Mononuclear cell (primary cell): ENCODE measurements around the gene TCERG1L. TPM values are rescaled to one million over a fixed set of nuclear protein-coding genes. Genes with fewer than 3 reads are reported as not detected.
"Not testable (repeated sequence)": the region's sequence is repeated elsewhere in the genome, so short reads cannot be mapped to it uniquely, and the experiment has no call there.

Experiments
- H3K27me3 ChIP-seq: 2 replicates; pipeline ENCODE4 v1.6.0; 2011; ENCODE audit warnings: low read length, control low read depth; ENCODE audit not compliant: insufficient read depth
- H3K4me1 ChIP-seq: 2 replicates; pipeline ENCODE4 v1.5.1; 2011; ENCODE audit warnings: mild to moderate bottlenecking, low read length, control low read depth; ENCODE audit not compliant: insufficient read depth
- H3K4me3 ChIP-seq: 2 replicates; pipeline ENCODE4 v1.5.1; 2011; ENCODE audit warnings: mild to moderate bottlenecking, low read length, moderate library complexity
- H3K9me3 ChIP-seq: 2 replicates; pipeline ENCODE4 v1.5.1; 2011; ENCODE audit warnings: low read depth, mild to moderate bottlenecking, control low read depth, low read length
- total RNA-seq: library from RNA; depleted of rRNA; stranded (reverse); fragments of >200 nt; gene quantifications from one replicate; pipeline ENCODE4 v1.2.3, GENCODE V29; 2012

TCERG1L gene
- total RNA-seq, 1 donor = under 0.01 TPM

- H3K9me3 ChIP-seq = no peaks in the 10 kb centered on the region
Measured at GRCh38 chr10:131109291-131109690, 202.2 kb downstream of the TCERG1L start.

GRCh38 chr10:131107970-131108369, 203.6 kb downstream of the TCERG1L start:
- no peaks in the 10 kb centered on the region for H3K4me1 ChIP-seq
- no peaks in the 10 kb centered on the region for H3K9me3 ChIP-seq
- H3K27me3 ChIP-seq = no peaks in the 10 kb centered on the region
- no peak overlapping the region for H3K4me3 ChIP-seq

More at GRCh38 chr10:131109291-131109690, 202.2 kb downstream of the TCERG1L start:
- Histone ChIP-seq H3K4me1 (no peaks in the 10 kb centered on the region), H3K4me3 (no peak overlapping the region), H3K27me3 (no peaks in the 10 kb centered on the region)

- no peaks in the 10 kb centered on the region for H3K27me3 ChIP-seq
- no peaks in the 10 kb centered on the region for H3K4me1 ChIP-seq
- no peak overlapping the region for H3K4me3 ChIP-seq
- H3K9me3 ChIP-seq = no peaks in the 10 kb centered on the region
Measured at GRCh38 chr10:131102676-131103075, 208.8 kb downstream of the TCERG1L start.

GRCh38 chr10:131102147-131102546, 209.4 kb downstream of the TCERG1L start:
- Histone ChIP-seq H3K4me3 (no peak overlapping the region), H3K9me3 (no peaks in the 10 kb centered on the region), H3K4me1 (no peaks in the 10 kb centered on the region), H3K27me3 (no peaks in the 10 kb centered on the region)

- H3K27me3 ChIP-seq, H3K9me3 ChIP-seq, H3K4me1 ChIP-seq, H3K4me3 ChIP-seq: not testable (repeated sequence)
Measured at GRCh38 chr10:131100418-131101410, 210.8 kb downstream of the TCERG1L start.

GRCh38 chr10:131099028-131099726, 212.3 kb downstream of the TCERG1L start:
- H3K27me3 ChIP-seq = no peaks in the 10 kb centered on the region
- H3K4me1 ChIP-seq = no peaks in the 10 kb centered on the region
- H3K4me3 ChIP-seq = no peak overlapping the region
- H3K9me3 ChIP-seq = no peaks in the 10 kb centered on the region

- Histone ChIP-seq H3K9me3 (no peaks in the 10 kb centered on the region), H3K27me3 (no peaks in the 10 kb centered on the region), H3K4me3 (no peak overlapping the region), H3K4me1 (no peaks in the 10 kb centered on the region)
Measured at GRCh38 chr10:131098416-131098952, 213.0 kb downstream of the TCERG1L start.

- H3K4me1 ChIP-seq = no peaks in the 10 kb centered on the region
- H3K27me3 ChIP-seq = no peaks in the 10 kb centered on the region
- H3K9me3 ChIP-seq = no peaks in the 10 kb centered on the region
- no peak overlapping the region for H3K4me3 ChIP-seq
Measured at GRCh38 chr10:131096031-131096430, 215.5 kb downstream of the TCERG1L start.

- Histone ChIP-seq H3K4me3 (no peak overlapping the region), H3K9me3 (no peaks in the 10 kb centered on the region), H3K27me3 (no peaks in the 10 kb centered on the region), H3K4me1 (no peaks in the 10 kb centered on the region)
Measured at GRCh38 chr10:131095313-131095580, 216.3 kb downstream of the TCERG1L start.

- Histone ChIP-seq H3K4me1 (no peaks in the 10 kb centered on the region), H3K4me3 (no peak overlapping the region), H3K27me3 (no peaks in the 10 kb centered on the region), H3K9me3 (no peaks in the 10 kb centered on the region)
Measured at GRCh38 chr10:131094527-131095312, 216.8 kb downstream of the TCERG1L start.

- H3K4me1 ChIP-seq = no peaks in the 10 kb centered on the region
- H3K27me3 ChIP-seq = no peaks in the 10 kb centered on the region
- no peak overlapping the region for H3K4me3 ChIP-seq
- H3K9me3 ChIP-seq = no peaks in the 10 kb centered on the region
Measured at GRCh38 chr10:131093795-131094366, 217.6 kb downstream of the TCERG1L start.

GRCh38 chr10:131093346-131093745, 218.2 kb downstream of the TCERG1L start:
- H3K4me3 ChIP-seq = no peak overlapping the region
- H3K9me3 ChIP-seq = no peaks in the 10 kb centered on the region
- H3K4me1 ChIP-seq = no peaks in the 10 kb centered on the region
- no peaks in the 10 kb centered on the region for H3K27me3 ChIP-seq

- Histone ChIP-seq H3K4me3 (no peak overlapping the region), H3K4me1 (no peaks in the 10 kb centered on the region), H3K27me3 (no peaks in the 10 kb centered on the region), H3K9me3 (no peaks in the 10 kb centered on the region)
Measured at GRCh38 chr10:131092876-131093275, 218.6 kb downstream of the TCERG1L start.

GRCh38 chr10:131092386-131092785, 219.1 kb downstream of the TCERG1L start:
- no peak overlapping the region for H3K4me3 ChIP-seq
- no peaks in the 10 kb centered on the region for H3K9me3 ChIP-seq
- no peaks in the 10 kb centered on the region for H3K4me1 ChIP-seq
- no peaks in the 10 kb centered on the region for H3K27me3 ChIP-seq
